ENCODE data around the gene MRPS2.
"Not testable (repeated sequence)": the region's sequence is repeated elsewhere in the genome, so short reads cannot be mapped to it uniquely, and the experiment has no call there.

MRPS2 gene

DNA sequence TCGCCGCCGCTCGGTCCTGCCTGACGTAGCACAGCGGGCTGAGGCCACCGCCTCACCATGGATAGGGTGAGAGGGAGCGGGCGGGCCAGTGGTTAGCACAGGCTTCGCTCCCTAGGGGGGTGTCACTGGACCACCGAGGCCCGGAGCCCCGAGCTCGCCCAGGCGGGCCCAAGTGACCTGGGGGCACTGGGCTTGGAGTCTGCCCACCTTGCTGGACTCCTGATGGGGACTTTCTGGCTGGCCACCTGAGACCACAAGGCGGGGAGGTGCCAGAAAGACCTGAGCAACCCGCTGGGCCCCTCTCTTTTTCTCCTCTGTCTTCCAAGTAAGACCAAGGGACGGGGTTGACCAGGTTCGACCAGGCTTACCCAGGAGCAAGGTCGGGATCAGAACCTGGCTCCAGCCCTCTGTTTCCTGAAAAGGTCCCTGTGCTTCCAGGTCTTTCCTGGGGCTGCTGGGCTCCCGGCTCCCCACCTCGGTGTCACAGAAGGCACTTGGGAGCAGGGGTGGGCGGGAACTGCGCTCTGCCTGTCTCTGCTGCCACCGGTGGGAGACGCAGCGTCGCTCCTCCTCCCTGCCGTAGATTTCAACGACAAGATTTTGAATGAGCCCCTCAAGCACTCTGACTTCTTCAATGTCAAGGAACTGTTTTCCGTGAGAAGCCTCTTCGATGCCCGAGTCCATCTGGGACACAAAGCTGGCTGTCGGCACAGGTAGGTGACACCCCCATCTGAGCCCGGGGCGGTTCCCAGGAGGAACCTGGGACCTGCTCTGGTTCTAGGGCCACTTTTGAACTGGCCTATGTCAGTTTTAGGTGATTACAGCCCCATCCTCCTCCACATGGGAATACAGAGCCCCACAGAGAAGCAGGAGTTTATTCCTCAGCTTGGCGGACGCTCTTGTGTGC lies 1.0 kb downstream of the MRPS2 start:
- DNase-seq = no peak

DNA sequence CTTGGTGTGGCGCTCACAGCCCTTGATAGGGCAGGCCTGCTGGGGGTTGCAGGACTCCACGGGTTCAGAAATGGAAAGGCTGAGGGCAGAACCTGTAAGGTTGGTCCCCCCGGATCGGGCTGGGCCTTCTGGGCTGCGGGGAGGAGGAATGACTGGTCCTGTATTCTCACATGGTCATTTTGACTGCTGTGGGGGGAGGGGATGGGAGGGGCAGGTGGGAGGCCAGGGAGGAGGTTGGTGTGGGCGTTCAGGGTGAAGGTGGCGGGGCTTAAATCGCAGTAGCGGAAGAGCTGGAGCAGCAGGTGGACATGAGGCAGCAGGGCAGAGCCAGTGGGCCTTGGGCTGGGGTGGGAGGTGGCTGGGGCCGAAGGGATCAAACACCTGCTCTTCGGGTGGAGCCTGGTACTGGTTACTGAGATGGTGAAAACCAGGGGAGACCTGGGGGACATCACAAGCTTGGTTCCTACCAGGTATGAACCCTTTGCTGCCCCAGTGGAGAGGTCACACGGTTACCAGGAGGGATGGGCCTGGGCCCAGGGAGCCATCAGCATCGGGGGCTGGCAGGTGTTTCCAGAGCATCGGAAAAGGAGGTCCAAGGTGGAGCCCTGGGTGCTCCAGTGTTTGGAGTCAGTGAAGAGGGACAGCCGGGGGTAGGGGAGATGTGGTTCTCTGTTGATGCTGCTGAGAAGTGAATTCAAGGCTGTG lies 1.8 kb downstream of the MRPS2 start:
- no peak for DNase-seq

DNA sequence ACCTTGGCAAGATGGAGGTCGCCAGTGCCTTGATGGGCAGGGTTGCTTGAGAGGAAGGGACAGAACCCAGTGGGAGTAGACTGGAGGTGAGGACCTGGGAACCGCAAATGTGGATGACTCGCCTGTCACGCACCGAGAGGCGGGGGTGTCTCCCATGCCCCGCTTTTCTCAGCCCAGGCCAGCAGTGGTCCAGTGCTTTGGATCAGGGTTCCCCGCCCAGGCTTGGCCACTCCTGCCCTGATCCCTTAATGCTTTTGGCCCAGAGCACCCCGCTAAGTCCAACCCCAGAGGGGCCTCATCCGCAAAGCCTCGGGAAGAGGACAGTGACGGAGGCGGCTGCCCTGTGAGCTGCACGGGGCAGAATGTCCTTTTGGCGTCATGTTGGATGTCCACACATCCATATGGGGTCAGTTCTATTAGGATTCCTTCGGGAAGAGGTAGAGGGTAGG lies 2.4 kb downstream of the MRPS2 start:
- DNase-seq = no peak

DNA sequence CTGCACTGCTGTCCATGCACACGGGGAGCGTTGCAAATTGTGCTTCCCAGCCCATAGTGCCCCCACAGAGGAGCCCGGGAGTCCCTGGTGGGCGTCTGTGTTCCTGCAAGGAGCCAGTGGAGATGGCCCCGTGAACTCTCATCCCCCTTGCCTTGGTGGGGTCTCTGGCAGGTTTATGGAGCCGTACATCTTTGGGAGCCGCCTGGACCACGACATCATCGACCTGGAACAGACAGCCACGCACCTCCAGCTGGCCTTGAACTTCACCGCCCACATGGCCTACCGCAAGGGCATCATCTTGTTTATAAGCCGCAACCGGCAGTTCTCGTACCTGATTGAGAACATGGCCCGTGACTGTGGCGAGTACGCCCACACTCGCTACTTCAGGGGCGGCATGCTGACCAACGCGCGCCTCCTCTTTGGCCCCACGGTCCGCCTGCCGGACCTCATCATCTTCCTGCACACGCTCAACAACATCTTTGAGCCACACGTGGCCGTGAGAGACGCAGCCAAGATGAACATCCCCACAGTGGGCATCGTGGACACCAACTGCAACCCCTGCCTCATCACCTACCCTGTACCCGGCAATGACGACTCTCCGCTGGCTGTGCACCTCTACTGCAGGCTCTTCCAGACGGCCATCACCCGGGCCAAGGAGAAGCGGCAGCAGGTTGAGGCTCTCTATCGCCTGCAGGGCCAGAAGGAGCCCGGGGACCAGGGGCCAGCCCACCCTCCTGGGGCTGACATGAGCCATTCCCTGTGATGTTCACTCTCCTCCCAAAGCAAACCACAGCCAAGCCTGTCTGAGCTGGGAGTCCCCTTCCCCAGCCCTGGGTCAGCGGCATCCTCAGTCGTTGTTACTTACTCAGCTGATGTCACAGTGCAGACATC lies 3.1 kb downstream of the MRPS2 start:
- DNase-seq = no peak

DNA sequence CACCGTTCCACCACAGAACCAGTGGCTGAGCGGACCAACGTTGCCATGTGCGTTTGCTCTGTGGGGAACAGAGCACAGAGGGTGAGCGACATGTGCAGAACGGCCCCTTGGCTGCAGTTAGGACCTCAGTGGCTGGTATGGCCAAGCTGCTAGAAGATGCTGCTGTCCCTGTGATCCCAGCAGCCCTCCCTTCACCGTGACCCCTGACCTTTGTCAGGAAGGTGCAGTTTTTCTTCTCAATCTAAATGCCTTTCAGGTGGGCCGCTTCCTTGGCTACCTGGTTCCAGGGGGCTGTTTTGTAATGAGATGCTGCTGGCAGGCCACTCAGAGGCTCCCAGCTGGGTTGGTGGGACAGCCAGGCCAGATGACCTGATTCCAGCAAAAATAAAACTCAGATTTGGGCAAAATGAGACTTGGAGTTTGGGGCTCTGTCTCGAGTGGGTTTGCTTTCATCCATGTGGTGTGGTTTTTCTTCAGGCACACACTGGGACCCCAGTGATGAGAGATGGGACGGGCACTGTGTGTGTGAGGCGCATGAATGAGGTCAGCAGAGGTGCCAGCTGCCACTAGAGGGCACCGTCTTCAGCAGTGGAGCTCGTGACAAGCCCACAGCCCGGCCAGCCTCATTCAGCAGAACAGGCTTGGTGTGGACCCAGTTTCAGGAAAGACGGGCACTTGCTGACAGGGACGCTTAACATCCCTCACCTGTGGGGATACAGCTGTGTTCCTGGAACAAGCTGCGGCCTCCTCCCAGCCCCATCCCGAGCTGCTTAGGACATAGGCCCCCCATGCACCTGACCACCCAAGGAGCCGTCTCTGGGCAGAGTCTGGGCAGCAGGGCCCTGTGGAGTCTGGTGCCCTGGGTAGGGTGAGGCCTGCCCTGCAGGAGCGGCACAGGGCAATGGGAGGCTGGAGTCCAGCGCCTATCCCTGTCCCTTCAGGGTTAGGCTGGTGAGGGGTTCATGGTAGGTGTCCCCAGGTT lies 4.1 kb downstream of the MRPS2 start:
- no peak for DNase-seq

DNA sequence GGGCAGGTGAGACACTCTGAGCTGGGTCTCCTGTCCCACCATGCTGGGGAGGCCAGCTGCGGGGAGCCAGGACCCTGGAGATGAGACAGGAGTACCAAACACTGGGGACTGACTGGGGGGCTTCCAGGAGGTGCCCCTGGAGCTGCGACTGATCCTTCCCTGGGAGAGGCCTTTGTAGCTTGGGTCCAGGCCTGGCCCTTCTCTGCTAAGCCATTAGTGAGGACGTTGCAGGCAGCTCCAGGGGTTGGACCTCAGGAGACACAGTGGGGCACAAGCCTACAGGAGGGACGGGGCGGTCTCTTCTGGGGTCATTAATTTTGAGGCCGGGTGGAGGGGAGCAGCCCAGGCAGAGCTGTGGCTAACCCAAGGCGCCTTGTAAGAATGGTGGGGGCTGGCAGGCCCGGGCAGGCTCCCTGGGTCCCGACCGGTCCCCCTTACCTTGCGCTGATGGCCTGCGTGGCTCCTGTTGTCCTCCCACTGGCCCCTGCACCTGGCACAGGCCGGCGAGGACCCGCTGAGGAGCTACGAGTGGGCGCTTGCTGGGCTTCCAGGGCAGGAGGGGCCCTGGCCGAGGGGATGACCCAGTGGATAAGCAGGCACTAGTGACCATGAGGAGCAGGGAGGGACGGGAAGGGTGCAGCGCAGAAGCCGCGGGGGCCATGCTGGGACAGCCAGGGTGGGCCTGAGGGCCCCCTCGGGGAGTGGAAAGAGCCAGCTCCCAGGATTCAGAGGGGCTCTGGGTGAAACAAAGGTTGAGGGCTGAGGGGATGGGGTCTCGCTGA lies 5.1 kb downstream of the MRPS2 start:
- no peak for DNase-seq

DNA sequence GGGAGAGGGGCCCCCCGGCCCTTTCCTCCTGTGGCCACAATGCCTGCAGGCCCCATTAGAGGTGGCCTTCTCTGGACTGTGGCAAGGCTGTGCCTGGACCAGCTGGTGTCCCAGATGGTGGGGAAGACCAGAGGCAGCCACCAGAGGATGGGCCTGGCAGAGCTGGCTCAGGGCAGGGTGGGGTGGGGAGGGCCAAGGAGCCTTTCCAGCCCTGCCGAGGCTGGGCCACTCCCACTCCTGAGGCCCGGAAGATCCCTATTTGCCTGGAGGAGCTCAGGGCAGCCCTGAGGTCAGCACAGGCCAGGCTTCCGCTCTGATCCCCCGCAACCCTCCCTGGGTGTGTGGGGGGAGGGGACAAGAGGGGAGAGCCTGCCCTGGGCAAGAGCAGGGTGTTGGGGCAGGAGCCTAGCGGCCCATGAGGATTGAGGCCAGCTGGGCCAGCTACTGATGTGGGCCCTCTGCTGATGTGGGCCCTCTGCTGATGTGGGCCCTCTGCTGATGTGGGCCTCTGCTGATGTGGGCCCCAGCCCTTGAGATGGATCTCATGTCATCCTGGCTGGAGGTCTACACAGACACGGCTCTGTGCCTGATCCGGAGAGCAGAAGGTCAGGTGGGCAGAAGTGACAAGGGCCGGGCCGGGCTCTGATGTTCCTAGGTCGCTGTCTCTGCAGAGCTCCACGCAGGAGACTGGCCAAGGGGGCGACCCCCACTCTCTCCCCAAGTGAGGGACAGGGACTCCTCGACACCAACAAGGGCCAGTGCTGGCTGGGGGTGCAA lies 6.0 kb downstream of the MRPS2 start:
- no peak for DNase-seq

DNA sequence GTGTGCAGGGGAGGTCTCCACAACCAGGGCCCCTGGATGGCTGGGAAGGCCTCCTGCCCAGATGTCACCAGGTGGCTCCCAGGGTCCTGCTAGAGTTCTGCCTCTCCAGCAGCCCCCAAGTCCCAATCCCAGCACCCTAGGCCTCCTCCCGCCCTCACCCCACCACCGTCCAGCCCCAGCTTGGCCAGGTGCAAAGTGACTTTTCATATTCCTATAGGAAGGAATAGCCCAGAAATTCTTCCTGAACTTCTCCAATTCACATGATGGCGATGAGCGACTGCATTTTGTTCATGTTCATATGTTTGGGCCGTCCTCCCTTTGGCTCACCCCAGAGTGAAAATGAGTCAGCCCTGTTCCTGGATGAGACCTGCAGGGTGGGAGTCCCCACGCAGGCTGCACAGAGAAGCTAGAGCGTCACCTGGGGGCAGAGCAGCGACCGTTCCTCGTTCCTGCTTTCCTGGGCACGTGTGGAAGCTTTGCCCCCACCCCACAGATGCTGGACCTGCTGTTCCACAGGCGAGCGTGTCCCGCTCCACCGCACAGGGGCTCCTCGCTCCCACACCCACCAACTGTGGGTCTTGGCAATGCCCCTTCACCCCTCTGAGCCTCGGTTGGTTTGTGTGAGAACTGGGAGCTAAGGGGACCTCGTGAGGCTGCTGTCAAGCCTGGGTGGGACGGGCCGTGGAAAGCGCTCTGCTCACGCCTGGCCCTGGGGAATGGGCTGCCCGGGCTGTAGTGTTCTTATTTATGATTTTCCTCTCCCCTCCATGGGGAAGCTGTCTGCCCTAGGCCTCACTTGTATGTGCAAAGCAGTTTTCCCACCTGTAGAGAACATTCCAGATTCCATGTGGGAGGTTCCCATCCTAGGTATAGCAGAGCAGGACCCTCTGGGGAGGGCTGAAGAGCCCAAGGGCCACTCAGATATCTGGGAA lies 6.9 kb downstream of the MRPS2 start:
- DNase-seq = no peak

DNA sequence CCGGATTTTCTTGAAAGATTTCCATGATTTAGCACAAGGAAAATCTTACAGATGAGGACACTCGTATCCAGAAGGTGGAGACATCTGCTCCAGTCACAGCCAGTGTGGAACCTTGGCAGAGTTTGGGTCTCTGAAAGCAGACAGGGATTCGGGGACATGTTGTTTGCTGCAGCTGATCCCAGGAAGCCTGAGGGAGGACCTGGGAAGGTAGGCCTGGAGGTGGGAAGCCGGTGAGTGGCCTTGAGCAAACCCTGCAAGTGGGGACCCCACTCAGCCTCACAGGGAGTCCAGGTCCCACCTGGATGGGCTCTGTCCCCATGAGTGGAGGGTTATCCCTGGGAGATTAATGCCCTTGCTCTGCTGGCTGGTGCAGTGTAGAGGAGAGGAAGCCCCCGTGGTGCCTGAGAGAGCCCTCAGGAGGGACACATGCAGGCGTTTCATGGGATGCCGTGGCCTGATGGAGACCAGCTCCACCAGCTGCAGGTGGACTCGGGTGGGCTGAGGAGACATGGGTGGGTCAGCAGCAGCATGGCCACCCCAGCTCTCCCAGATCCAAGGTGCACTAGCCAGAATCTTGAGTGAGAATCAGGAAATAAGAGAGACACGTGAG lies 7.8 kb downstream of the MRPS2 start:
- no peak for DNase-seq

DNA sequence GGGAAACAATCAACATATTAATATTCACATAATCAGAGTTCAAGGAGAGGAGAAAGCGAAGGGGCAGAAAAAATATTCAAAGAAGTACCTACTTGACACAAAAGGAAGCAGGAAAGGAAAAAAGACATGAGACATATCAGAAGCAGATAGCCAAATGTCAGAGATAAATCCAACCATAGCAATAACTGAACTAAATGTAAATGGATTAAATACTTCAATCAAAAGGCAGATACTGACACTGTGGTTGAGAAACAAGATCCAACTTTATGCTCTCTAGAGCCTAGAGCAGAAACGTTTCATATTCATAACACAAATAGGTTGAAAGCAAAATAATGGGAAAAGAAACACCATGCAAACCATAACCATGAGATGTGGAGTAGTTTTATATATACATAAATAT lies 9.0 kb downstream of the MRPS2 start:
- no peak for DNase-seq

DNA sequence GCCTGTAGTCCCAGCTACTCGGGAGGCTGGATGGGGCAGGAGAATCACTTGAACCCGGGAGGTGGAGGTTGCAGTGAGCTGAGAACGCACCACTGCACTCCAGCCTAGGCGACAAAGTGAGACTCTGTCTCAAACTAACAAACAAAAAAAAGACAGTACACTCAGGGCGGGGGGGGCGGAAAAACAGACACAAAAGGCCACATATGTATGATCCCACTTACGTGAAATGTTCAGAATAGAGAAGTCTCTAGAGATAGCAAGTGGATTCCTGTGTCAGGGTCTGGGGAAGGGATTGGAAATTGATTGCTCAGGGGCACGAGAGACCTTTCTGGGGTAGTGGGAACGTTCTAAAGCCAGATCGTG lies 11.7 kb downstream of the MRPS2 start:
- DNase-seq = no peak

DNA sequence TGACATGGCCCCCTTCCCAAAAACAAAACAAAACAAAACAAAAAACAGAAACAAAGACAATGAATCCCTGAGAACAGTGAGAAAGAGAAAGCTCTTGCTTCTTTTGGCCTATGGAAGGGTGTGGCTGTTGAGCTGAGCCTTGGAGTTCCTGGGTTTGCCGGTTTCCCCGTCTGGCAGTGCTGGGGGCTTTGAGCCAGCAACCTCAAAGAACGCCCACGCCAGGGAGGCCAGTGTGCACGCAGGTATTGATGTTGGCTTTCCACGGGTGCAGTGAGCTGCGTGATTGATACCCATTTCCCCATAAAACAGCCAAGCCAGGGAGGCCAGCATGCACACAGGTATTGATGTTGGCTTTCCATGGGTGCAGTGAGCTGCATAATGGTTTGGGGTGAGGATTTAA lies 12.4 kb downstream of the MRPS2 start:
- no peak for DNase-seq

DNA sequence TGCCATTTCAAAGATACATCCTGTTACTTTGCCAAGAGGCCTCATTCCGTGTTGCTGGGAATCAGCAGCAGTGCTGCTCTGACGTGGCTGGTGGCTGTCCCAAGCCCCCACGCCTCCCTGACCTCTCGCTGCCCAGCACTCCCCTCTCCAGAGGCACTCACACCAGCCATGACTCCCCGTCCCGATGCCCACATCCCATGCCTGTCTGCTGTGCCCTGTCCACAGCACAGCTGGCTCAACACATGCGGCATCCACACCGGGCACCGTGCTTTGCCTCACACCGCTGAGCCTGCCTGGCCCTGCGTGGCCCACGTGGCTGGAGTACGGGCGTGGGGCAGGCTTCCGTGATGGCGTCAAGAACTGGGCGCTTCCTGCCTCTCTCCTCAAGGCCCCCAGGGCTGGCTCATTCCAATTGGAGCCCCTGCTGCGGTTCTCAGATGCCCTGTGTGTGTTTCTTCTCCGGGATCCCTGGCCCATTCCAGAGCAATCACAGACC lies 12.9 kb downstream of the MRPS2 start:
- no peak for DNase-seq

DNA sequence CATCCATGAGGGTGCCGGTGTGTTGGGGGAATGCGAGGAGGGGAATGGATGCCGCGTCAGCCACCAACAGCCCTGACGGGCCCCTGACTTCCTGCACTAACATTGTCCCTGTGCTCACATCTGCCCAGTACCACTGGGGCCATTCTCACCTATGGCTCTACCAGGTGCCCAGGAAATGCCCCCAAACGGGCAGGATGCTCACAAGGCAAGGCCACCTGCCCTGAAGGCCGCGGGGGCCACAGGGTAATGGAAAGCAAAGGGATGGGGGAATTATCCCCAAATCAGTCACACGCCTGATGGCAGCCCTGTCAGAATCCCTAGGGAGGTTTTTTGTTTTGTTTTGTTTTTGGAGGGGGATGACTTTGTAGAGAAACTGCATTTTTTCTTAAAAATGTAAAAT lies 13.4 kb downstream of the MRPS2 start:
- not testable (repeated sequence) for DNase-seq

DNA sequence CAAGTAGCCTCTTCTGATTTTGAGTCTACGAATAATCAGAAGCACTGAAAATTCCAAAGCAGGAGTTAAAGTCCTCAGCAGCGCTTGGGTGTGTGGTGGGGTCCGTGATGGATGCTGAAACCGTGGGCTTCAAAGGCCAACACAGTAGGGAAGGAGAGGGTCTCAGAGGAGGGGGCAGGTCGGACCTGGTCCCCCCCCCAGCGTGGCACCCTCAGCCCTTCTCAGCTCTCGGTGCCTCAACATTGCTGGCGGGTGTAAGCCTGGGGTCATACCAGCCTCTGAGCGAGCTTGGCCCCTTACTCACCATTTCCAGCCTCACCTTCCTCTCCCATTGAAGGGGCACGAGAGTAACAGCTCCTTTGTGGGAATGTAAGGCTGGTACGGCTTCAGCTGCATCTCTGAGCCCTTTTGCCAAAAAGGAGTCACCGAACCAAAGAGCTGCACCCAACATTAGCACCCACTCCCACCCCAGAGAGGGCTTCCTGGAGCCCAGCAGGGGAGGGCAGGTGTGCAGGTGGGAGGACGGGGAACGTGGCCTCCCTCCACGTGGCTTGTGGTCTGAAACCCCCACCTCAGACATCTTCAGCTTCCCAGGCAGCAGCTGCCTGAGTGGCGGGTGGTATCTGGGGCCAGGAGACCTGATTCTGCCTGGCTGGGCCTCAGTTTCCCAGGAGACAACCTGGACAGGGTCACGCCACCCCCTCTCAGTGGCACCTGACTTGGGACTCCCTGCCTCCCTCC lies 14.0 kb downstream of the MRPS2 start:
- no peak for DNase-seq

DNA sequence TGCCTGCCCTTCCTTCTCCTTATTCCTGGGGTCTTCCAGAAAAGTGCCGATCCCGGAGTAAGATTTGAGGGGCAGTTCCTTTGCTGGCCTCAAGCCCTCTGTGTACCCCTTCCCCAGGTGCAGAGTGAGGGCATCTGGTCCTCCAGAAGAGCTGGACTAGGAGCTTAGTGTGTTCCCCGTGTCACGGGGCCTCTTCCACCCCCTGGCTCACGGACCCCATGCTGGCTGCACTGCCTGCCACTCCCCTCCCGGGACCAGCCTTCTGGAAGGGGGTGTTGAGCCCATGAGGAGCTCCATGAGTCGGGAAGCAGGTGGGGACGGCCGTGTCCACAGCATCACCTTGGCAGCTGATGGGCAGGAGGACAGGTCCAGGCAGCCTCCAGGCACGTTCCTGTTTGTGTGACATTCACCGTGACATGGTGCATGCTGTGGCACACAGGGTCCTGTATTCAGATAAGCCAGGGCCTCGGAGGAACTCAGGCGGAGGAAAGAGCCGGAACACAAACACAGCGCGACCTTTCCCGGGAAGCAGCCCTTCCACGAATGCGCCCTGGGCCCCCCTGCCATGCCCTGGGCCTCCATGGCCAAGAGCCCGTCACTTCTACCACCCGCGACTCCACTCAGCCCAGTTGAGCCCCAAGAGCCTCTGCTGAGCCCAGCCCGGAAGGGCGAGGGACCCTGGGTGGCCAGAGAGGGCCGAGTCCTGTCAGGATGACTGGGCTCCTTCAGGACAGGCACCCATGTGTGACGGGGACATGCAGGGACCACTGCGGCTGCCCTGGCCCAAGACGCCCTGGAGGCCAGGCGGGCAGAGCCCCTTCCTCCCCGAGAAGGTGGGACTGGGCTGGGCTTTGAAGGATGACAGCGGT lies 14.8 kb downstream of the MRPS2 start:
- no peak for DNase-seq
